GM18909 (cell line): ENCODE data around the gene ZNF587B.
"Not testable (repeated sequence)": the region's sequence is repeated elsewhere in the genome, so short reads cannot be mapped to it uniquely, and the experiment has no call there.

Source experiments
- ATAC-seq: cut with Tn5 transposase; IDR thresholded peaks from one replicate; pipeline ENCODE4 v1.9.1; 2021; ENCODE audit warnings: mild to moderate bottlenecking; ENCODE audit not compliant: unreplicated experiment, poor library complexity

The ZNF587B gene

DNA sequence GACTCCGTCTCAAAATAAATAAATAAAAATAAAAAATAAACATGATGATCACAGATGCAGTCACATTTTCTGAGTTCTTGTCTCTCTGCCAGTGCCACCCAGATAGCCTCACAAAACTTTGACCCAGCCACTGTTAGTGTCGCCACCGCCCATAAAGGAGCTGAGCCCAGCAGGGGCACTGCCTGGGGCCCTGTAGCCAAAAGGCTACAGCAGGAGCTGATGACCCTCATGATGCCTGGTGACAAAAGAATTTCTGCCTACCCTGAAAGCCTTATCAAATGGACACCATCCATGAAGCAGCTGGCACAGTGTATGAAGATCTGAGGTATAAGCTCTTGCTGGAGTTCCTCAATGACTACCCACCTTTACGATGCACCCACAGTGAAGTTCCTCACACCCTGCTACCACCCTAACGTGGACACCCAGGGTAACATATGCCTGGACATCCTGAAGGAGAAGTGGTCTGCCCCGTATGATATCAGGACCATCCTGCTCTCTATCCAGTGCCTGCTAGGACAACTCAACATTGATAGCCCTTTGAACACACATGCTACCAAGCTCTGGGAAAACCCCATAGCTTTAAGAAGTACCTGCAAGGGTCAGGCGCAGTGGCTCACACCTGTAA, 37.9 kb downstream of the ZNF587B start:
- no peak for ATAC-seq

DNA sequence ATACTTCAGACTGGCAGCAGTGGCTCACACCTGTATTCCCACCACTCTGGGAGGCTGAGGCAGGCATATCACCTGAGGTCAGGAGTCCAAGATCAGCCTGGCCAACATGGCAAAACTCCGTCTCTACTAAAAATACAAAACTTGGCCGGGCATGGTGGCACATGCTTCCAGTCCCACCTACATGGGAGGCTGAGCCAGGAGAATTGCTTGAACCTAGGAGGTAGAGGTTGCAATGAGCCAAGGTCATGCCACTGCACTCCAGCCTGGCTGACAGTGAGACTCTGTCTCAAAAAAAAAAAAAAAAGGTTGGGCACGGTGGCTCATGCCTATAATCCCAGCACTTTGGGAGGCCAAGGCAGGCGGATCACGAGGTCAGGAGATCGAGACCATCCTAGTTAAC, 39.6 kb downstream of the ZNF587B start:
- not testable (repeated sequence) for ATAC-seq

DNA sequence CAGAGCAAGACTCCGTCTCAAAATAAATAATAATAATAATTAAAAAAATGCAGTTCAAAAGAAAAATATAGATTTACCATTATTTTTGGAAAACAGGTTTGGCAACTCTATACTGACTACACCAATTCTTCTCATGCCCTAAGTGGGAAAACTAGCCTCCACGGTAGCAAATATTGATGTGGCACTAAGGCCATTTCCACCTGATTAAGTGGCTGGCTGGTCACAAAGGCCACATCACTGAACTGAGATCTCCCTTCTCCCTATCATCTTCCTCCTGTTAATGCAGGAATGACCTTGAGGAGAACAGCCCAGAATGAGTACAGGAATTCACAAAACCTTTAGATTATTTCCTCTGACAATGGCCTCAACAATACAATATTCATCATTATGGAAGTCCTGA, 40.1 kb downstream of the ZNF587B start:
- ATAC-seq = no peak

DNA sequence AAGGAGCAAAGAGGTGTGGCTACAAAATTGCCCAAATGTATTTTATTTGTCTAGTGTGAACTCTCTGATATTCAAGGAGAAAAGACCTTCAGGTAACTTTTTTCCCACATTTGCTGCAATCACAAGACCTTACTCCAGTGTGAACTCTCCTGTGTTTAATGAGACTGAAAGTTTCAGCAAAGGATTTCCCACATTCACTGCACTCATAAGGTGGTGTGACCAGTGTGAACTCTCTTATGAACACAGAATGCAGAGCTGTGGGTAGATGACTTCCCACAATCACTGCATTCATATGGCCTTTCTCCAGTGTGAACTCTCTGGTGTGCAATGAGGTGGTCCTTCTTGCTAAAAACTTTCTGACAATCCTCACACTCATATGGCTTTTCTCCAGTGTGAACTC, 42.4 kb downstream of the ZNF587B start:
- ATAC-seq = no peak

DNA sequence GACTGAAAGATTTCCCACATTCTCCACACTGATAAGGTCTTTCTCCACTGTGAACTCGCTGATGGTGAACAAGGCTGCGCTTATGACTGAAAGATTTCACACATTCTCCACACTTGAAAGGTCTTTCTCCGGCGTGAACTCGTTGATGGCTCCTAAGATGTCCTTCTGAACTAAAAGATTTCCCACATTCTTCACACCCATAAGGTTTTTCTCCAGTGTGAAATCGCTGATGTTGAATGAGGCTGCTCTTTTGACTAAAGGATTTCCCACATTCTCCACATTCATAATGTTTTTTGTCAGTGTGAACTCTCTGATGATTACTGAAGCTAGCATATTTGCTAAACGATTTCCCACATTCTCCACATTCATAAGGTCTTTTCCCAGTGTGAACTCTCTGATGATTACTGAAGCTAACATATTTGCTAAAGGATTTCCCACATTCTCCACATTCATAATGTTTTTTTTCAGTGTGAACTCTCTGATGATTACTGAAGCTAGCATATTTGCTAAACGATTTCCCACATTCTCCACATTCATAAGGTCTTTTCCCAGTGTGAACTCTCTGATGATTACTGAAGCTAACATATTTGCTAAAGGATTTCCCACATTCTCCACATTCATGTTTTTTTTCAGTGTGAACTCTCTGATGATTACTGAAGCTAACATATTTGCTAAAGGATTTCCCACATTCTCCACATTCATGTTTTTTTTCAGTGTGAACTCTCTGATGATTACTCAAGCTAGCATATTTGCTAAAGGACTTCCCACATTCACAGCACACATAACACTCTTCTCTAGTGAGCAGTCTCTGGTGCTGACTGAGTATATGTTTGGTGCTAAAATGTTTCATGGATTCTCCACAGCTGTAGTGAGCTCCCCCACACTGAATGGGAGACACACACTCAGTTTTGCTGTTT, 44.0 kb downstream of the ZNF587B start:
- ATAC-seq = not testable (repeated sequence)

DNA sequence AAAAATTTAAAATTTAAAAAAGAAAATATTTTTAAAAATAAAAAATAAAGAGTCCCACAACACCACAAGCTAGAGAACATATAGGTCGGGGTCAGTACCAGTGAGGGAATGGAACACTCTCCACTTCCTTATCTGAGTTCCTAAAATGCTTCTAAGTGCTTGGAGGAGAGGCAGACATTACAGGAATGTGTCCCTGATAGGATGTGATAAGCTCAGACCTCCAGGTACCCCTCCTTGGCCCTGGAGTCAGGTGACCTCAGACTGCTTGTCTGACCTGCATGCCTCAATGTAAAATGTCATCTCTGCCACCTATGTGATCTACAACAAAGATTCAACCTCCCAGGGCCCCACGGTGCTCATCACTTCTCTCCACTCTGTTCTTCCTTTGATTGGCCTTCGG, 55.9 kb downstream of the ZNF587B start:
- ATAC-seq = no peak

GRCh38 chr19:57887195-57887941, 57.3 kb downstream of the ZNF587B start:
- ATAC-seq = no peak

GRCh38 chr19:57888107-57888559, 58.0 kb downstream of the ZNF587B start:
- no peak for ATAC-seq

DNA sequence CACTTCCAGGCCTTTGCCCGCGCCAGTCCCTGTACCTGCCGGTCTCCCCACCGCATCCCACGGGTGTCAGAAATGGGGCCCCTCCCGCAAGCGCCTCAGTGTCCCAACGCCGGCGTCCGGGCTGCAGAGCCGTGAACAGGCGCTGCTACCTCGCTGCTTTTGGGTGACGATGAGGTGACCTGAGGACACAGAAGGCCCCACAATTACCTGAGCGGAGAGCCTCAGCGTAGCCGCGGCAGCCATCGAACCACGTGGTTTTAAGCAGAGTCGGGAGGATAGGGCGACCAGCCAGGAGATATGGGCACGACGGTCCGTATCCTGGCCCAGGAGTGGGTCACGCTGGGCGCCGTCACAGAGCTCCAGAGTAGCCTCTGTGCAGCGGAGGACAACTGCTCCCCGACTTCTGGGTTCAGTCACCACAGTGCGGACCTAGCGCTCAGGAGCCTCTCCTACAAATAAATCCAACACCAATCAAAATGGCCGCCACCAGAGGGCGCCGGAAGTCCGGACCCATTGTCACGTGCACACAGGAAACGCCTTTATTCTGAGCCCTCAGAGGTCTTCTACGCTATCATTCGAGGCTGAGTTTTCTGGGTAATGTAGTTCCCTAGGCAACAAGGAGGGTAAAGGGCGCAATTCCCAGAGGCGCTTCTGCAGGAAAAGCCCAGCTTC, 58.6 kb downstream of the ZNF587B start, which contains the start of gene ZNF814:
Gene ZNF814, minus strand, starts transcription at position 478 of the 672 bp plus-strand sequence. Its CDS starts 235 bp downstream, at position 243.
- peak; percentile 67 for ATAC-seq

GRCh38 chr19:57890706-57891105, 60.6 kb downstream of the ZNF587B start:
- not testable (repeated sequence) for ATAC-seq
